HG03060 (cell line): ENCODE results near the gene CYBC1.

Experiments used
- ATAC-seq: cut with Tn5 transposase; IDR thresholded peaks from one replicate; pipeline ENCODE4 v1.9.1; 2021; ENCODE audit warnings: low read depth, moderate number of reproducible peaks; ENCODE audit not compliant: unreplicated experiment

The CYBC1 gene

GRCh38 chr17:82450357-82451106 lies at the start of gene CYBC1:
TSS of gene CYBC1 (minus strand) at chr17:82450752. CDS start at chr17:82449254, 1,498 bp downstream.
- no peak for ATAC-seq

- ATAC-seq = no peak
Observed at GRCh38 chr17:82497483-82498405, 47.2 kb upstream of the CYBC1 start.

DNA sequence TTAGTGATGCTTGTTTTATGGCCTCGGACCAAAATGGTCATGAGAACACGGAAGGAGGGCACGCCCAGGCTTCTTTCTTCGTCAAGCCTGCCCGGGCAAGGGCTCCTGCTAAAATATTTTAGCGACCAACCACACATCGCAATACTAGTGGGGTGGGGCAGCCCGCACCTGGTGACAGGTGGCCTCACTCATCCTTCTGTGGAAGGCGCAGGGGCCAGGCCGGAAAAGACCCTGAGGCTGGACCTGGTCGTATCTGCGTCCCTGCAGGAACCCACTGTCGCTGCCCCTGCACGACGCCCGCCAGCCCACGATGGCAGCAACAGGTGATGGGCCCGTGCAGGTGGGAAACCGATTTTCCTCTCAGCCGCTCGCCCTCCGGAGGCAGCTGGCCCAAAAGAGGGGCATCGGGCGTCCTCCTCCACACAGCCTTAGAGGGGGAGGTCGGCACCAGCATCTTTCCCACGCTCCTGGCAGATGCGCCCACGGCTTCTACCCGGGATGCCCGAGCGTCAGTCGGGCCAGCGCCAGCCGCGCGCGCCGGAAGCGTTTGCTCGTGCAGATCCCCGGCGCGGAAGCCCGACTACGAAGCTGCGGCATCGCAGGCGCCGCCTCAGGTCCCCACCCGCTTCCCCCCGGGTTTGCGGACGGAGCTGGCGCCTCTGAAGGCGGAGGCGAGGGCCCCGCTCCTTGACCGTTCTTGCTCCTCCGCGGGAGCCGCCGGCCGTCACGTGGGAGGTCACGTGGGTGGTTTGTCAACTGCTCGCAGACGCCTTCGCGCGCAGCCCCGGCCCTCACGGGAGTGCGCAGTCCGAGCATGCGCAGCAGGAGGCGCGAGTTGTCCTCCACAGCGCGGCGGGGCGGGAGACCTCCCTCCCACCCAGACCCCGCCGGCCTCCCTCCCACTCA lies 46.2 kb upstream of the CYBC1 start:
- peak; percentile 55 for ATAC-seq

DNA sequence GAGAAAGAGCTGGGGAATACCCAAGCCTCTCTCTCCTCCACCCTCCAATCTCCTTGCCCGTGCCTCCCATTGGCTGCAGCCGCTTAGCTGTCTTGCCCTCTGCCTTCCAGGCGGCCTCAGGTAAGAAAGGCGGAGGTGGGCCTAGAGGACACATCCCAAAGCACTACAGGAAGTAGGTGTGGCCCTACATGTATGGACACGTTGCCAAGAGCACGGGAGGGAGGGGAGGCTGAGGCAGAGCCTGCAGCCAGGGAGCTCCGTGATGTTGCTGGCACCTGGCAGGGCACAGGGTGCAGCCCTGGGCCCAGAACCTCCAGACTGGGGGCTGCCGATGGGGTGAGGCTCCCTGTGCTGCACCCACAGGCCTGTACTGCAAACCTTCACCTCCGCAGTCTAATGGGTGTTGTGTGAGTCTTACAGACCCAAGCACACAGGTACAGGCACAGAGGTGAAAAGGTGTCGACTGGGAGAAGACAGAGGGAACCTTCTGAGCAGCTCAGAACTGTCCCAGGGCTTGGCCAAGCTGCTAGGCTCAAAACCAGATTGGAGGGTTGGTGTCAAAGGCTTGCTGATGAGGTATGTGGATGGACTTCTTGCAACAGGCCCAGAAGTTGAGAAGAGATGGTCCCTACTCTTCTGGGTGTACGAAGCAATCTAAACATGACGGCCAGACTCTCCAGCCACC lies 45.4 kb upstream of the CYBC1 start:
- ATAC-seq = no peak

DNA sequence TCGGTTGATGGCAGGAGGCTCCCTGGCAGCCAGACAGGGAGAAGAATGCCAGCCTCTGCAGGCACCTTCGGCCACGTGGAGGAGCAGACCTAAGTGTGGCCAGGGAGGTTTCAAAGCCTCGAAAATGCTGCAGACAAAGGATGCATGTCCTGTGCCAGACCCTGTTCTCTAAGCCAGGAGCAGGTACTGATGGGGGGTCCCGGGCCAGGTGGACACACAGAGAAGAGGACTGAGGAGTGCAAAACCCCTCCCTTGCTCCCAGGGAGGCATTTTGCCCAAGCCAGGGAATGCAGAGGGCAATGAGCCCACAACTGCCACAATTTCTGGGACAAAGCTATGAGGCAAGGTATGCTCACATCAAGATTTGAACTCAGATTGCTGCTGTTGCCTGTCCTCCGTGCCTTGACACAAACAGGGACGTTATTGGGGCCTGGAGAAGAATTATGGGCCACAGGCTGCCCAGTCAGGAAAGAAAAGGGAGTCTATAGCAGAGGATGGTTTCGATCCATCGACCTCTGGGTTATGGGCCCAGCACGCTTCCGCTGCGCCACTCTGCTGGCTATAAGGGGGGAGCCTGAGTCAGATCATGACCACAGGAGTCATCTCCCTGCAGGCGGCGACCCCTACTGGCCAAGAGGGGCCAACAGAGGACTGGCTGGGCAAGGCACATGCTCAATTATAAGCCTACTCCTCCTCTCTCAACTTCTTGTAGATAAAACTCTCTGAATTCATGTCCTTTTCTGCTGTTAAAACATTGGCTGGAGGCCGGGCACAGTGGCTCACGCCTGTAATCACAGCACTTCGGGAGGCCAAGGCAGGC lies 43.9 kb upstream of the CYBC1 start:
- no peak for ATAC-seq

- no peak for ATAC-seq
Observed at GRCh38 chr17:82493226-82493781, 42.8 kb upstream of the CYBC1 start.

DNA sequence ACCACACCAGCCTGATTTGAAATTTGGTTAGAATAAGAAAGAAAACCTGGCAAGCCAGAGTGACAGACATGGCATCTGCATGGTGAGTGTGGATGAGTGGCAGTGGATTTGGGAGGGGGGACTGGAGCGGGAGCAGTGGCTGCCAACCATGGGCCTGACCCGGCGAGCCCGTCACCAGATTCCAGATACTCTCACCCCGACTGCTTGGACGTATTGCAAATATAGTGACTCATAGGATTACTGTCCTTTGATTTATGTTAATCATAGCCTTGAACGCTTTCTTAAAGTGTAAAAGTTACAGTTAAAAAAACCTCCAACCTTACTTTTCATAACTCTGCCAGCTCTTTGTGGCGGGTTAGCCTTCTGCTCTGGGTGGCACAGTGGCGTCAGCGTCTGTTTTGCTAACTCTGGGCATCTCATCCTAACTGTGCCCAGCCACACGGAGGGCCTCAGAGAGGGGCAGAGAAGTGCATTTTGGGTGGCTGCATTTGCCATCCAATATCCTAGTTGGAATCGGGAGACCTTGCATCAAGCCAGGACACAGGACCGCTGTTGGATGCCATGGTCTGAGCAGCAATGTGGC lies 42.2 kb upstream of the CYBC1 start:
- ATAC-seq = no peak

DNA sequence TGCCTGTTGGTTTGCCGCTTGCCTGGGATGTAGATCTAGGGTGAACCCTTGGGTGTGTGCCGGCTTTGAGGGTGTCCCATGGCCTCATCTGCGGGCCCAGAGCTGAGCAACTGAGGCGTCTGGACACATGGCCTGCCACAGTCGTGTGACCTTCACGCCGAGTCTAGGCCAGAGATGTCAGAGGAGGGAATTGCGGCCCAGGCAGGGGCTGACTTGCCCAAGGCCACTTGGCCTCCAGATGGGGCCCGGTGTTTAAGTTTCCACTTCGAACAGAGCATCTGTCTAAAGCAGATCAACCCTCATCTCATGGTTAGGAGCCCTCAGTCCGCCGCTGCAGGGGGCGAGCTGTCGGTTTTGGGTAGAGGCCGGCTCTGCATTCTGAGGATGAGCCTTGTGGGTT lies 41.0 kb upstream of the CYBC1 start:
- no peak for ATAC-seq

DNA sequence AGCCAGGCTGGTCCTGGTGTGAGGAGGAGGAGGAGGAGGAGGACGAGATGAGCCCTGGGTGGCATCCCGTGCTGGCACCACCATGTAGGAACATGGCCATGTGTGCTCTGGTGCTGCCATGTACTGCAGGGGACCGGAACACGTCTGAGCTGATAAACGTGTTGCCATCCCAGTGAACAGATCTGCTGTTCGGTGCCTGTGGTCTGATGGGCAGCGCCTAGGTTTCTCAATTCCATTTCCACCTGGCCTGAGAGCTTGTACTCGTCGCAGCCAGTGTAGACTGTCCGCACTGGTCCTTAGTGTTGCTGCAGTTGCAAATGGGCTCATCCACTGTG lies 40.6 kb upstream of the CYBC1 start:
- no peak for ATAC-seq

DNA sequence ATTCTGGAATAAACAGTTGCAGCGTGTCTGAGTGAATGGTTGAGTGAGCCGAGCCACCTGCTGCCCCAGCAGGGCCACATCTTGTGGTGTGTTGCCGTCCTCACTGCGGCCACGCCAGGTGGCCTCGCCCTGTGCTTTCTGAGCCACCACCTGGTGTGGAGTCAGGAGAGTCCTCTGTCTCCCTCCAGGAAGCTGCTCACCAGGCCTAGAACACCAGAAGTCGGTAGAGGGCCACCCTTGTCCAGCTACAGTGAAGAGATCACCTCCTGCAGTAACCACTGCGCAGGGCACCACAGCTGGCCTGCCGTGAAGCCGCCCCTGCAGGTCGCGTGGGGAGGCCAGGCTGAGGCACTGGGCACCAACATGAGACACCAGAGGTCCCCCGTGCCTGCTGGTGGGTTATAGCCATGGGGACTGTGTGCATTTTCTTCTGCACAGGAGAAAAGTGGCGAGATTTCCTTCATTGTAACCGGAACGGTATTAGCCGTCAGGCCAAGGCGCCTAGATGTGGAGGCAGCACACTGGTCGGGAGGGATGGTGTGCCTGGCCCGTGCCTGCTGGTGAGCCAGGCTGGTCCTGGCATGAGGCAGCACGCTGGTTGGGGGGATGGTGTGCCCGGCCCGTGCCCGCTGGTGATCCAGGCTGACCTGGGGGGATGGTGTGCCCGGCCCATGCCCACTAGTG lies 40.1 kb upstream of the CYBC1 start:
- no peak for ATAC-seq

- no peak for ATAC-seq
Observed at GRCh38 chr17:82489851-82490511, 39.4 kb upstream of the CYBC1 start.

GRCh38 chr17:82489117-82489516 lies 38.6 kb upstream of the CYBC1 start:
- ATAC-seq = no peak

DNA sequence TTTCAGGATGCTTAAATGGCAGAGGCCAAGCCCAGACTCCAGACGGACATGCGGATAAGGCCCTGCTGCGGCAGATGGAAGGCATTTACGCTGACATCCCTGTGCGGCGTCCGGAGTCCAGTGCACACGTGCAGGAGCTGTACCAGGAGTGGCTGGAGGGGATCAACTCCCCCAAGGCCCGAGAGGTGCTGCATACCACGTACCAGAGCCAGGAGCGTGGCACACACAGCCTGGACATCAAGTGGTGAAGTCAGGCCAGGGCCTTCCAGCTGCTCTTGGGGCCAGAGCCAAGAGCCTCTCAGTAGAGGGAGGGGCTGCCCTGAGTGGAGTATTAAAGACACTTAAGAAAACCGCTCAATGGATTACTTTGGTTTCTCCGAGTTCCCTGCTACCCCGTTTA lies 37.4 kb upstream of the CYBC1 start:
- no peak for ATAC-seq

GRCh38 chr17:82486231-82487094 lies 35.9 kb upstream of the CYBC1 start:
- no peak for ATAC-seq

- ATAC-seq = no peak
Observed at GRCh38 chr17:82483836-82484235, 33.3 kb upstream of the CYBC1 start.

- ATAC-seq = no peak
Observed at GRCh38 chr17:82483204-82483660, 32.7 kb upstream of the CYBC1 start.

GRCh38 chr17:82480318-82480717 lies 29.8 kb upstream of the CYBC1 start:
- ATAC-seq = no peak
